ENCODE results near the gene BTBD9. TPM values are rescaled to one million over a fixed set of nuclear protein-coding genes. Genes with fewer than 3 reads are reported as not detected.

BTBD9 gene
- total RNA-seq, 5 donors from 2014 or later (not counting 1 experiment from before 2014, with no cell fraction given), result 29.3 to 67.7 (median 38.1) TPM

DNA sequence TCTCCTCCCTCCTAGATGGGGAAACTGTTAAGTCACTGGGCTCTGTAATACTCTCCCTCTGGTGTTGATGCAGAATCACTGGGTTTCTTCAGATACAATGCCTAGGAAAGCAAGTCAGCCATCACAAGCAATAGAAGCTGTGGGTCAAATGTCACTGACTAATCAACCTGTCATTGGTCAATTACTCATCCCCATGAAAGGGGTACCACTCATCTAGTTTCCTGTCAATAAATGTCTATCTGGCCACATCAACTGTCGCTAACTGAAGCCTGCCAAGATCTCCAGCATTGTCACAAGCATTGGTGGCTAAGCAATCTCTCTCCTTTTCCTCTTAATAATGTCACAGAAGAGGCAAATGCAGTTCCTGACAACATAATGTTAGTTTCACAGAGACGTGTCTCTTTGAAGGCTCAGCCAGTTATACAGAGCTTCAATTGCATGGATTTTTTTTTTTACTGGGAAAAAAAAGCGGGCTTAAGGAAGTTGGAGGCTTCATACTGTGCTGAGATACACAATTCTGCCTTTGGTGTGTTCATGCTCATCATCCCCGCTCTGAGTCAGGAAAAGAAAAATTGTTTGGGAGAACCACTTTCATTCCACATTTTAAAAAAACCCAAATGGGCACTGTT is 355.9 kb downstream of the BTBD9 start:
- Mint-ChIP-seq H3K9me3 (no peaks in the 10 kb centered on the region), H3K4me1 (peaks cover 5 to 15% (median 14%) of the 10 kb centered on the region in 3 donors), H3K27me3 (no peaks in the 10 kb centered on the region), H3K36me3 (peaks cover 65% of the 10 kb centered on the region), H3K27ac (no peak overlapping the region), H3K4me3 (no peak overlapping the region)
- CTCF ChIA-PET, result no interaction called here
- DNase-seq (no peak), ATAC-seq (replicated peaks in 1 of 4) (no peak)
- Histone ChIP-seq H3K27ac (ENCODE audit: low read length) (no peak overlapping the region), H3K4me1 (ENCODE audit: control insufficient read depth in 1 of 2, extremely low read depth in 1 of 2, insufficient read depth in 2 of 2, low read length in 2 of 2) (no peaks in the 10 kb centered on the region), H3K27me3 (replicated peaks in 1 of 2; ENCODE audit: control insufficient read depth in 2 of 2, extremely low read depth in 1 of 2, insufficient read depth in 2 of 2, low read length in 1 of 2) (no peaks in the 10 kb centered on the region), H3K36me3 (ENCODE audit: control insufficient read depth in 2 of 2, extremely low read depth in 1 of 2, insufficient read depth in 1 of 2, low read length in 1 of 2) (peaks cover 0 to 2% of the 10 kb centered on the region in 2 donors), H3K9me3 (no peaks in the 10 kb centered on the region), H3K4me3 (ENCODE audit: control insufficient read depth in 1 of 2, extremely low read depth in 1 of 2, low read length in 1 of 2) (no peak overlapping the region)
- WGBS (ENCODE audit: insufficient coverage), result 40% methylated on average over 1 of the region's 4 CpGs
- POLR2A ChIA-PET, result no interaction called here

DNA sequence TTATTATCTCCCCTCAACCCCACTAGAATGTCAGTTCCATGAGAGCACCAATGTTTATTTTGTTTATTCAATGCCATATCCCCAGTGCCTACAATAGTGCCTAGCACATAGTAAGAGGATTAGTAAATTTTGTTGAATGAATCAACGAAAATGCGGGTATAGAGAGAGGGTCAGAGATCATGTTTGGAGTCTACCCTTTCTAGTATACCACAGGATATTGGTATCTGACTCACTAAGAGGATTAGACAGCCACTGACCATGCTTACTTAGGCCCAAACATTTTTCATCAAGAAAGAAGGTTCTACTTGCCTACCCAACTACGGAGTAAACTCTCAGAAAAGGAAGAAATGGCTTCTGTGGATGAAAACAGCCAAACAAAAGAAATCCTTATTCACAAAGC is 356.8 kb downstream of the BTBD9 start:
- no peak for ATAC-seq (replicated peaks in 1 of 4)
- POLR2A ChIA-PET, result no interaction called here
- H3K36me3 ChIP-seq (ENCODE audit: control insufficient read depth in 2 of 2, extremely low read depth in 1 of 2, insufficient read depth in 1 of 2, low read length in 1 of 2), result peaks cover 0 to under 1% of the 10 kb centered on the region in 2 donors
- WGBS (ENCODE audit: insufficient coverage), result no CpG with 5 or more reads among the region's 3 CpGs
- CTCF ChIA-PET, result no interaction called here
- Mint-ChIP-seq H3K4me3 (no peak overlapping the region), H3K27me3 (no peaks in the 10 kb centered on the region), H3K27ac (no peak overlapping the region), H3K4me1 (peaks cover 5 to 15% (median 14%) of the 10 kb centered on the region in 3 donors), H3K36me3 (peaks cover 69% of the 10 kb centered on the region), H3K9me3 (no peaks in the 10 kb centered on the region)
- no peaks in the 10 kb centered on the region for H3K9me3 ChIP-seq
- no peaks in the 10 kb centered on the region for H3K27me3 ChIP-seq (replicated peaks in 1 of 2; ENCODE audit: control insufficient read depth in 2 of 2, extremely low read depth in 1 of 2, insufficient read depth in 2 of 2, low read length in 1 of 2)
- no peaks in the 10 kb centered on the region for H3K4me1 ChIP-seq (ENCODE audit: control insufficient read depth in 1 of 2, extremely low read depth in 1 of 2, insufficient read depth in 2 of 2, low read length in 2 of 2)
- H3K27ac ChIP-seq (ENCODE audit: low read length), result no peak overlapping the region
- no peak for DNase-seq
- H3K4me3 ChIP-seq (ENCODE audit: control insufficient read depth in 1 of 2, extremely low read depth in 1 of 2, low read length in 1 of 2), result no peak overlapping the region

DNA sequence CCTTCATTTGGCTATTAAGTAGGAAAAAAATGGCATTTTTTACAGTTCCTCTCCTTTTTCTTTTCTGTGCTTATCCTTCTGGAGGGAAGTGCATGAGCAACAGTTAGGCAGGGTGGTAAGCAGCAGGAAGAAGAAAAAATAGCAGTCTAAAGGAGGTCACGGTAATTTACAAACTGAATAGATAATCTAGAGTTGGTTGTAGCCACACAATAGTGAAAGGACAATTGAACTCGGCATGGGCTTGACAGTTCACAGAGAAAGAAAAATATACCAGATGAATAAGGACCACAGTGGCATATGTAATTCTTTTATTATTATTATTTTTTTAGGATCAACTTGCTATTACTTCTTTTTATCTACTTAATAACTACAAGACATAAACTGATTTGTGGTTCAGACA is 358.6 kb downstream of the BTBD9 start:
- no peaks in the 10 kb centered on the region for H3K27me3 Mint-ChIP-seq
- ChIA-PET CTCF (no interaction called here), POLR2A (no interaction called here)
- Histone ChIP-seq H3K36me3 (ENCODE audit: control insufficient read depth in 2 of 2, extremely low read depth in 1 of 2, insufficient read depth in 1 of 2, low read length in 1 of 2) (peaks cover 0 to 2% of the 10 kb centered on the region in 2 donors), H3K27me3 (replicated peaks in 1 of 2; ENCODE audit: control insufficient read depth in 2 of 2, extremely low read depth in 1 of 2, insufficient read depth in 2 of 2, low read length in 1 of 2) (no peaks in the 10 kb centered on the region), H3K27ac (ENCODE audit: low read length) (no peak overlapping the region), H3K4me1 (ENCODE audit: control insufficient read depth in 1 of 2, extremely low read depth in 1 of 2, insufficient read depth in 2 of 2, low read length in 2 of 2) (no peaks in the 10 kb centered on the region), H3K4me3 (ENCODE audit: control insufficient read depth in 1 of 2, extremely low read depth in 1 of 2, low read length in 1 of 2) (no peak overlapping the region), H3K9me3 (no peaks in the 10 kb centered on the region)
- no peak for ATAC-seq (replicated peaks in 1 of 4)
- no peak overlapping the region for H3K27ac Mint-ChIP-seq
- WGBS (ENCODE audit: insufficient coverage), result 67% methylated on average over 1 of the region's 2 CpGs
- H3K36me3 Mint-ChIP-seq, result peaks cover 71% of the 10 kb centered on the region
- DNase-seq, result no peak
- H3K9me3 Mint-ChIP-seq, result no peaks in the 10 kb centered on the region
- H3K4me3 Mint-ChIP-seq, result no peak overlapping the region
- H3K4me1 Mint-ChIP-seq, result peaks cover 5 to 15% (median 14%) of the 10 kb centered on the region in 3 donors

DNA sequence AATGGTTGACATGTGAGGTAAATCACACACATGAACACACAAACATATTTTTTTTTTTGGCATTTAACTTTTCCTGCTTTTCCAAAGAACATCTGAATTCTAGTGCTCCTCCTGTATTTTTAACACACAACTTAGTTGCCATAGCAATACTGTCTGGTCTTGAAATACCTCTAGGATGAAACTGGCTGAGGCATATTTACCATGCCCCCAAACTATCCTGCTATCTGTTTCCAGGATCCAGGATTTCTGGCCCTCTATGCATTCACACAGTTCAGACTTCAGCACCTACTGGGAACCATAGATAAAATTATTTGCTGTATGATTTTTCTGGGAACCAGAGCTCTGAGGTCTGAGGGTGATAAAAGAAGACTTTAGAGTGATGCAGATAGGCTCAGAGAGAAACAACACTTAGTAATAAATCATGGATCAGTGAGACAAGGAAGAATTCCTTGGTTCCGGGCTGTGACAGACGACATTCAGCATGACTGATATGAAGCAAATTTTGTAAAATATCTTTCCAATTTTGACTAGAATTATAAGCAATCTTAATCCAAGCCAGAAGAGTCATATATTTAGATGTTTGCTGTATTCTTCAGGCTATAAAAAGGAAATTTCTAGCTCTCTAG is 359.7 kb downstream of the BTBD9 start:
- Mint-ChIP-seq H3K27me3 (no peaks in the 10 kb centered on the region), H3K27ac (no peak overlapping the region), H3K4me3 (no peak overlapping the region), H3K36me3 (peaks cover 62% of the 10 kb centered on the region), H3K9me3 (no peaks in the 10 kb centered on the region), H3K4me1 (peaks cover under 1 to 15% (median 12%) of the 10 kb centered on the region in 3 donors)
- Histone ChIP-seq H3K27ac (ENCODE audit: low read length) (no peak overlapping the region), H3K4me3 (ENCODE audit: control insufficient read depth in 1 of 2, extremely low read depth in 1 of 2, low read length in 1 of 2) (no peak overlapping the region), H3K9me3 (no peaks in the 10 kb centered on the region), H3K27me3 (replicated peaks in 1 of 2; ENCODE audit: control insufficient read depth in 2 of 2, extremely low read depth in 1 of 2, insufficient read depth in 2 of 2, low read length in 1 of 2) (no peaks in the 10 kb centered on the region), H3K4me1 (ENCODE audit: control insufficient read depth in 1 of 2, extremely low read depth in 1 of 2, insufficient read depth in 2 of 2, low read length in 2 of 2) (no peaks in the 10 kb centered on the region), H3K36me3 (ENCODE audit: control insufficient read depth in 2 of 2, extremely low read depth in 1 of 2, insufficient read depth in 1 of 2, low read length in 1 of 2) (peaks cover 0 to 2% of the 10 kb centered on the region in 2 donors)
- POLR2A ChIA-PET, result no interaction called here
- WGBS (ENCODE audit: insufficient coverage), result no CpG with 5 or more reads among the region's 2 CpGs
- CTCF ChIA-PET, result no interaction called here
- no peak for DNase-seq
- no peak for ATAC-seq (replicated peaks in 1 of 4)

DNA sequence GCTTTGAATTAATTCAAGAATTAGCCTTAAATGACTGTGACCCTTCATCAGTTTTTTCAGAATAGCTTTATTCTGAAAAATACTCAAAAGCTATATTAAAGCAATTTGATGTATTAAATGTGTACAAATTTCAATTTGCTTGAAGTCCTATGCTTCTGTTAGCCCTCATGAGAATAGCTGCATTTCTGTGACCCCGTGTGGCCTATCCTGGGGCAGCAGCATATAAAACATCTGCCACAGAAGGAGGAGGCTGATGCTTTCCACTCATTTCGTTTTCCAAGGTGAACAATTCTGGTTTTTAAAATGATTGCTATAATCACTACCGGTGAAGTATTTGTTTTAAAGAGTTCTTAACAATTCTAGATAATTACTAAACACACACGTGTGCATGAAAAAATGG is 360.3 kb downstream of the BTBD9 start:
- Histone ChIP-seq H3K9me3 (no peaks in the 10 kb centered on the region), H3K36me3 (ENCODE audit: control insufficient read depth in 2 of 2, extremely low read depth in 1 of 2, insufficient read depth in 1 of 2, low read length in 1 of 2) (peaks cover 0 to 2% of the 10 kb centered on the region in 2 donors), H3K27ac (ENCODE audit: low read length) (no peak overlapping the region), H3K4me1 (ENCODE audit: control insufficient read depth in 1 of 2, extremely low read depth in 1 of 2, insufficient read depth in 2 of 2, low read length in 2 of 2) (no peaks in the 10 kb centered on the region), H3K4me3 (ENCODE audit: control insufficient read depth in 1 of 2, extremely low read depth in 1 of 2, low read length in 1 of 2) (no peak overlapping the region), H3K27me3 (replicated peaks in 1 of 2; ENCODE audit: control insufficient read depth in 2 of 2, extremely low read depth in 1 of 2, insufficient read depth in 2 of 2, low read length in 1 of 2) (no peaks in the 10 kb centered on the region)
- no peaks in the 10 kb centered on the region for H3K27me3 Mint-ChIP-seq
- DNase-seq (no peak), ATAC-seq (replicated peaks in 1 of 4) (no peak)
- peaks cover 0 to 13% (median 9%) of the 10 kb centered on the region in 3 donors for H3K4me1 Mint-ChIP-seq
- CTCF ChIA-PET, result no interaction called here
- no peak overlapping the region for H3K4me3 Mint-ChIP-seq
- H3K9me3 Mint-ChIP-seq, result no peaks in the 10 kb centered on the region
- no peak overlapping the region for H3K27ac Mint-ChIP-seq
- H3K36me3 Mint-ChIP-seq, result peaks cover 57% of the 10 kb centered on the region
- POLR2A ChIA-PET, result no interaction called here
- WGBS (ENCODE audit: insufficient coverage), result no CpG with 5 or more reads among the region's 4 CpGs

DNA sequence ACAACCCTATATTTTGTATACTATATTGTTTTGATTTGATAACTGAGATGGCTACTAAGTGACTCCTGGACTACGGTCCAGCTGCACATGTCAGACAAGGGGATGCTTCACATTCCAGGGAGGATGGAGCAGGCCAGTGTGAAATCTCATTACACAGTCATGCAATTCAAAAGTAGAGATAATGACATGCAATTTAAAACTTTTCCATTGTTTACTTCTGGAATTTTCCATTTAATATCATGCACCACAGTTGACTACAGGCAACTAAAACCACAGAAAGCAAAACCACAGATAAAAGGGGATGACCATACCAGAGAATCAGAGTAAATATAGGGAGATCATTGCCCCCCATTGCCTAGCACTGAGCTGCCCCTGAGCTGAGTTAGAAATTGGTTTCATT is 366.4 kb downstream of the BTBD9 start:
- Histone ChIP-seq H3K4me1 (ENCODE audit: control insufficient read depth in 1 of 2, extremely low read depth in 1 of 2, insufficient read depth in 2 of 2, low read length in 2 of 2) (peaks cover 0 to 5% of the 10 kb centered on the region in 2 experiments), H3K9me3 (no peaks in the 10 kb centered on the region), H3K27ac (ENCODE audit: low read length) (no peak overlapping the region), H3K27me3 (replicated peaks in 1 of 2; ENCODE audit: control insufficient read depth in 2 of 2, extremely low read depth in 1 of 2, insufficient read depth in 2 of 2, low read length in 1 of 2) (no peaks in the 10 kb centered on the region), H3K4me3 (ENCODE audit: control insufficient read depth in 1 of 2, extremely low read depth in 1 of 2, low read length in 1 of 2) (no peak overlapping the region), H3K36me3 (ENCODE audit: control insufficient read depth in 2 of 2, extremely low read depth in 1 of 2, insufficient read depth in 1 of 2, low read length in 1 of 2) (peaks cover 0 to 2% of the 10 kb centered on the region in 2 donors)
- H3K27me3 Mint-ChIP-seq, result no peaks in the 10 kb centered on the region
- H3K36me3 Mint-ChIP-seq, result peaks cover 24% of the 10 kb centered on the region
- no peaks in the 10 kb centered on the region for H3K9me3 Mint-ChIP-seq
- DNase-seq, result no peak
- no peak for ATAC-seq (replicated peaks in 1 of 4)
- peaks cover 16 to 20% (median 19%) of the 10 kb centered on the region in 3 donors for H3K4me1 Mint-ChIP-seq
- H3K27ac Mint-ChIP-seq, result no peak overlapping the region
- ChIA-PET CTCF (no interaction called here), POLR2A (no interaction called here)
- no CpG with 5 or more reads among the region's 1 CpG for WGBS (ENCODE audit: insufficient coverage)
- no peak overlapping the region for H3K4me3 Mint-ChIP-seq

Measured in T-cell (primary cell).